GM19455 (cell line): ENCODE measurements around the gene FOXP4.

Experiments used
- ATAC-seq: cut with Tn5 transposase; IDR thresholded peaks from one replicate; pipeline ENCODE4 v1.9.1; 2021; ENCODE audit not compliant: unreplicated experiment

The FOXP4 gene

DNA sequence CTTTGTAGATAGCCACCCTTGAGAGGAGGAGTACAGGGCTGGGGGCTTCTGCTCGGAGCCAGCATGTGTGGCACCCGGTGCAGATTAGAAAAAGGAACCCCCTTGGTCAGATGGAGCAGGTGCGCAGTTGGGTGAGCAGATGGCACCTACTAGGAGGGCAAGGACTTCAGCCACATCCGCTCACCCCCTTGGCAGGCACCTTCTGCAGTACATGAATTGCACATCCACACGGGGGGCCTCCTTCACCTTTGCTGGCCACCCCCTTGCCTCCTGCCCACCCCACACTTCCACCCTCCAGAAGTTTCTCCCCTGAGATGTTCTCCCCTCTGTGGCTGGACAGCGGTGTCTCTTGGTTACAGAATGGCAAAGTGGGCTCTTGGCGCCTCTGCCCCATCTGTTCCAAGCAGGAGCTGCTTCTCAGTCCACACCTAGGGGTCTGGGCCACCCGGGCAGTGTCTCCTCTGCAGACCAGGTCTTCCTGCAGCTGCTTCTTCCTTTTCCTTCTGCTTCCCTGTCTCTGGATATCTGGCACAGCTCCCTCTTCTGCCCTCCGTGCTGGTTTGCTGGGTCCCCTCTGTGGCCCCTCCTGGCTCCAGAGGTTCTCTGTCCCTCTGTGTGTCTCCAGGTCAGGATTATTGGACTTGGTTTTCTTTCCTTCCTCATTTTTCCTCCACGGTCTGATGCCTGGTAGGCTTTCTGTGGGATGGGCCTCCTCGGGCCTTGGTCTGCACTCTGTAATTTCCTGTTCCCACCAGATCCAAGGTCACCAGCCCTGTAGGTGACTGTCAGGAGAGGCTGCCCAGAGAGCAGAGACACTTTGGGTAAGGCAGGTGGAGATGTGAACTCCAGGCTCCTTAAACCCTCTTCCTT, 96.1 kb downstream of the FOXP4 start:
- no peak for ATAC-seq

DNA sequence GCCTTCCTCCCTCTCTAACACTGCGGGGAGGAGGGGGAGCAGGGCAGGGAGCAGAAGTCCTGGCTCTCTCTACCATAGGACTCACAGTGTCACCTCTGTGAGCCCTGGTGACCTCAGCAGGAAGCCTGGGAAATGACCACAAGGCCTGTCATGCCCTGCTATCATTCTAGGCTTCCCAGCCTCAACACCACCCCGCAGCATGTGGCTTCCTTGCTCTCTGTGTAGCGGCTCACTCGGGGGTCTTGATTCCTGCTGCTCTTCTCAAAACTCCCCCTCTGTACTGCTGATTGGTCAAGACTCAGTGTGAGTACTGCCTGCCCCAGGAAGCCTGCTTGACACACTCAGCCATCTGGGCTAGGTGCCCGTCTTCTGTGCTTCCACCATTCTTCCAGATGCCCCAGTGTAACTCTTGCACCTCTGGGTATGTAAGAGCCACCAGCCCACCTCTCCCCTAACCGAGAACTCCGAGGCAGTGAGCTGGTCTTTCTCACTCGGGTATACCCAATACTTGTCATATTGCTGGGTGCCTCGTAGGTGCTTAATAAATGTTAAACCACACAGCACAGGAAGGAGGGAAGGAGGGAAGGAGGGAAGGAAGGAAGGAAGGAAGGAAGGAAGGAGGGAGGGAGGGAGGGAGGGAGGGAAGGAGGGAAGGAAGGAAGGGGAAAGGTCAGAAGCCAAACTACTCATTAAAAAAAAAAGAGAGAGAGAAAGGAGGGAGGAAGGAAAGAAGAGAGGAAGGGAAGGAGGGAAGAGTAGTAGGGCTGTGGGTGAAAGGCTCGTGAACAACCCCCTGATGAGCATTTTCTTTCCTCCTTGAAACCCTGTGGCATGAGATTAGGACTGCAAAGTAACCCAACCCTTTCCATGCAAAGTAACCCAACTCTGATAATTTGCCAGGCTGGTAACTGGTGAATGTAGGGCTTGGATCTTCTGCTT, 97.0 kb downstream of the FOXP4 start:
- ATAC-seq, result no peak

DNA sequence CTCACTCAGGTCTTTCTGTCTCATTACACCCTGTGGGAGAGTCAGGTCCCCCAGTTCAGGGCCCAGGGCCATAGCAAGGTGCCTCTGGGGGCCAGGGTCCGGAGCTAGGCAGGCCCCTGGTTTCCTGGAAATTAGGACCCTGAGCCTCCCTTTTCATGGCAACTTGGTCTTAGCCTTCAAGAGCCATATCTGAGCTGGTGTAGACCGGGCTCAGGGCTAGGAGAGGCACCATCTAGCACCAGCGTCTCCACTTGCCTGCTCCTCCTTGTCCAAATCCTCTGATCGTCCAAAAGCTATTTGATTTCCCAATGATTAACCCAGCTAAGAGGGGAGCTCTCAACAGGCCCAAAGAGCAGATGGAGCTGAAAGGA, 97.7 kb downstream of the FOXP4 start:
- no peak for ATAC-seq

DNA sequence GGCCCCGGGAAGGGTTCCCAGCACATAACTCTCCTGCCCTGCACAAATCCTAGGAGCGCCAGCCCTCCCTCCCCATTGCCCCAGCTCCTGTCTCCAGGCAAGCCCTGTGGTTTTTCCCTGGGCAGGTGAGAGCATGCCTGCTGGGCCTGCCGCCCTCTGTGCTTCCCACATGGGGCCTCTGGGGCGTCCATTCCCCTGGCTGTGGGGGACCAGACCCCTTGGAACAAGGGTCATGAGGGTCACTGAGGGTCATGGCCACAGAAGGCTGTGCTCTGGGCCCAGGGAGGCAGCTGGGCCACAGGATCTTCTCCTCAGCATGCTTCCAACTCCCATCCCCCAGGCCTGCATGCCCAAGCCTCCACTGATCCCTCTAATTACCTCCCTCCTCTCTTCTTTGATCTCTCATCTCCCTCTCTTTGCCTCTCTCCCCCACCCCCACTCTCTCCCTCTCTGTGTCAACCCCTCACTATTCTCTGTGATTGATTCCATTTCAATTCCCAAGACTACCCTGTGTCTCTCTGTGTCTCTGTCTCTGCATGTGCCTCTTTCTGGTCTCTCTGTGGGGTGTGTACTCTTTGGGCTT, 98.2 kb downstream of the FOXP4 start:
- ATAC-seq, result no peak

DNA sequence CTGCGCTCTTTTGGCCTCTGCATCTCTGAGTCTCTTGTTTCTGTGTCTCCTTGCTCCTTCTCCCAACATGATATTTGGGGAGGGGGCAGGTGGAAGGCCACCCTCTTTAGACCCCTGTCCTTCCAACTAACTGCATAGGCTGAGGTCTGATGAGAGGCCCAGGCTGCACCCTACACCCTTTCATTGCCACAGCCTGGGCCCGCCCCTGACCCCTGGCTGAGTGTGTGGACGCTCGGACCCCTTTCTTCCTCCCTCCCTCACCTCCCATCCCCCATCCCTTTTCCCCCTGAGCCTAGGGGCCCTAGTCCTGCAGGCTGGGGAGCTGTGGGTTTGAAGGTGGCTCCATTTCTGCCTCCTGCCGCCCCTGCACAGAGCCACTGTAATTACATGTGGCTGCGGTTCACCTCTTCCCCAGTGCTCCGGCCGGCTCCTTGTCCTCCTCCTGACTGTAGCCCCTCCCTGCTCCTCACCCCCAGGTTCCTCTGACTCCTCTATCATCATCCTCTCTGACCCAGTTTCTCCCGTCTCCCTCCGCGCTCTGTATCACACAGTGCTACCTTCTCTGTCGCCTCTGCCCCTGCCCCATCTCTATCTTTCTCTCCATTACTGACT, 98.9 kb downstream of the FOXP4 start:
- ATAC-seq, result no peak

DNA sequence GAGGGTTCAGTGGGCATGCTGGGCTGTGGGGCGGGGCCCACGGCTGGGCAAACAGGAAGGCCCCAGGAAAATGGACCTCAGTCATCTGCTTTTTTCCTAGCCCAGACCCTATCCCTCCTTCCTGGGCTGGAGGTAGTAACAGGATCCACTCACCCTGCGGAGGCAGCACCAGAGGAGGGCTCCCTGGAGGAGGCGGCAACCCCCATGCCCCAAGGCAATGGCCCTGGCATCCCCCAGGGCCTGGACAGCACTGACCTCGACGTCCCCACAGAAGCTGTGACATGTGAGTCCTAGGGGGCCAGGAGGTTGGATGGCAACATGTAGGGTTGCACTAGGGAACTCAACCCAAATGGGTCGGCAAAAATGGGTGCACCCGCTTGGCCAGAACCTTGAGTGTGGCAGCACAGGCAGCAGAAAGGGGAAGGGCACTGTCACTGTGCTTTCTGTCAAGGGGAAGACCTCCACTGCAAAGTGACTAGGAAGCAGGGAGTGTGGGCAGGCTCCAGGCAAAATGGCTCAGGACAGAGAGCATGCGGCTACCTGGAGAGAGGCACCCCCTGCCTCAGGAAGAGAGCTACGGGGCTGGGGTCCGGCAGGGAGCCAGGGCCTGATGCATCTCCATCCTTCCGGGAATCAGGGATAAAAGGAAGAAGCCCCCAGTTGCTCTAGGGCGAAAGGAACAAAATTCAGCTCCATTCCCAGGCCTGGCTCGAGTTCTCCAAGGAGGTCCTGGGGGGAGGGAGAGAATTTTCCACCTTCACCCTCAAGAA, 100.0 kb downstream of the FOXP4 start:
- ATAC-seq, result no peak

DNA sequence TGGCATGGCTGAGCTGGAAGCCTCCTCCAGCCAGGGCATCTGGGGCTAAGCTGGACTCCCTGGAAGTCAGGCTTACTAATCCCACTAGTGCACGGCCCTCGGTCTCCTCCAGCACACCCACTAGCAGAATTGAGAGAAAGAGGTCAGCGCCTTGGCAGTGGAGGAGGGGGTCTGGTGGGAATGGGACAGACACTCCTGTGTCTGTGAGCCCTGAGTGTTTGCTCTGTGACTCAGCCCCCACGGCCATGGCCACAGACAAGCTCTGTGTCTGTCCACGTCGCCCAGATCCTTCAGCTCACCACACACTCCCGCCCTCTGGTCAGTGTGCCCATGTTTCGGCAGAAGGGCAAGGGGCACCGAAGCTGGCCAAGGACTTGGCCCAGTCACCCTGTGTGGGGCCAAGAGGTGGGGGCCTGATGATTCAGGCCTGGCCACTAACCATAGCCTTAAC, 100.9 kb downstream of the FOXP4 start:
- ATAC-seq, result no peak

DNA sequence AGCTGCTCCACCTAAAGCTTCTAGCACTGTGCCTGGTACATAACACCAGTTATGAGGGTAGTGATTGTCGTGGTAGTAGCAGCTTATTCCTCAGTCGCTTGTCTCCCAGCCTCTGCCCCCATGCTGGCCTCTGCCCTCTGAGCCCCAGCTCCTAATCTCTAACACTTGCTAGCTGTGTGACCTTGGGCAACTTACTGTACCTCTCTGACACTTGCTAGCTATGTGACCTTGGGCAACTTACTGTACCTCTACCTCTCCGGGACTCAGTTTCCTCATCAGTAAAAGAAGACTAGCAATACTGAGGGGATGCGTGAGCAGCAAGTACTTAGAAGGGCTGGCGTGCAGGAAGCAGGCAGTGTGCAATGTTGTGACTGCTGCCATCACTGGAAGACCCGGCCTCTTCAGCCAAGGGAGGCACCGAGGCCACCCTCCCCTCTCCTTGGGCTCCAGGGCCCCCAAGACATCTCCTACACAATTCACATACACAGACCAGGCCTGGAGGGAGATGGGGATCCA, 101.9 kb downstream of the FOXP4 start:
- ATAC-seq, result no peak

DNA sequence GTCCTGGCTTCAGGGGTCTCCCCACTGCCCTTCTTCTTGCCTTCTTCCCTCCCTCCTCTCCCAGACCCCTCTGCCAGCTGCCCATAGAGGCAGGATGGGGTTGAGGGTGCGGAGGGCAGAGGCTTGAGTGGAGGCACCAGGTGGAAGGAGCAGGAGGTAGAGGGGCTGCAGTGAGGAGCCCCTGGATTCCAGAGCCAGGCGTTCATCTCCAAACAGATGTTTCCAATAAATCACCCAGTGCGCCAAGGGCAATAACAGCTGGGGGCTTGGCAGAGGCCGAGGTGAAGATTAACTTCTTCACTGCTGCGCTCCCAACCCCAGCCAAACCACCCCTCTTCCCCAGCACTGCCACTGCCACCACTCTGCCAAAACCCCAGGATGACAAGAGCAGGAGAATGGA, 102.7 kb downstream of the FOXP4 start:
- ATAC-seq, result no peak

DNA sequence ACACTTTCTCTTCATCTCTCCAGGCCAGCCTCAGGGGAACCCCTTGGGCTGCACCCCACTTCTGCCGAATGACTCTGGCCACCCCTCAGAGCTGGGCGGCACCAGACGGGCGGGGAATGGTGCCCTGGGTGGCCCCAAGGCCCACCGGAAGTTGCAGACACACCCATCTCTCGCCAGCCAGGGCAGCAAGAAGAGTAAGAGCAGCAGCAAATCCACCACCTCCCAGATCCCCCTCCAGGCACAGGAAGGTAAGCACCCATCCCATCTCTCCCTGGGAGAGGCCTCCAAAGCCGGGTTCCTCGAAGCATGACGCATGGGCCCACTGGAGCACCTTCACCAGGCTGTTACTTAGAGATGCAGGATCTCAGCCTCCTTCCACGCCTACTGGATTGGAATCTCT, 103.4 kb downstream of the FOXP4 start:
- no peak for ATAC-seq

DNA sequence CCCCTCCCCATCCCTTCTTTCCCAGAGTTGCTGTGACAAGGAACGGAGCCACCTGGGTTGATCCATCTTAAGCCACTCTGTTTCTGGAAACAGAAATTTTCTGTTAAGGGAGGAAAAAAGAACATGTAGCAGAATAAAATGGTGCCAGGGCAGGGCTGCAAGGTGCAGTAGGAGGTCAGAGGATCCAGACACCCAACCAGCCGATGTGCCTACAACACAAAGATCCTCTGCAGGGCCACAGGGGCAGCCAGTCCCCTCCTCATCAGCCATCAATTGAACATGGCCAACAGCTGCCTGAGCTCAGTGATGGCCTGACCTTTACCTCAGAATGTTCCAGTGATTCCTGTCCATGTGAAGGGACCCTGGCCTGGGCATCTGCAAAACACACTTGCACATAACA, 103.9 kb downstream of the FOXP4 start:
- no peak for ATAC-seq

DNA sequence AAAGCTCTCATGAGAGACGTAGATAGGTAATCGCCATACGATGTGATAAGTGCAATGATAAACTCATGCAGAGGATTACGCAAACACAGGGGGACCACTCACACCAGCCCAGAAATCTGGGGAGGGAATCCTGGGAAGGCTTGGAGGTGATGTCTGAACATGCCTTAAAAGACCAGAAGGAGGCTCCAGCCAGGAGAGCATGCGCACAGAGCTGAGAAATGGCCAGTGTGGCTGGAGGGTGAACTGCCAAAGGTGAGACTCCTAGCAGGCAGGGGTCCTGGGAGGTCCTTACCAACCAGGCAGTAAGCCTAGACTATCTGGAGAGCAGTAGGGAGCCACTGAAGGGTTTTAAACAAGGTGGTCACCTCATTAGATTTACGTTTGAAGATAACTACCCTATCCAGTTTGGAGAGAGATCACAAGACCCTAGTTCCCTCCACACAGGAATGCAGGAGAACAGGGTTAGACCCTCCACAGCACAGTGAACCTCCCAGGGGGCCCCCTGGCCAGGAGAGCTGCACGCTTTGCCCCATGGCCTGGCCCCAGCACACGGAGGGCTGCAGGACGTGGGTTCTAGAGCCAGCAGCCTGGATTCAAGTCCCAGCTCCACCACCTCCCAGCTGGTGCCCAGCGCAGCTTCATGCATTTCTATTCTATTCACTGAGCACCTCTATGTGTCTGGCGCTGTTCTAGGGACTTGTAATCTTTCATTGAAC, 105.2 kb downstream of the FOXP4 start:
- ATAC-seq, result no peak
